Transverse colon (tissue), 4 donors: ENCODE measurements around the gene TACC2. TPM values are rescaled to one million over a fixed set of nuclear protein-coding genes. Genes with fewer than 3 reads are reported as not detected.
"Not testable (repeated sequence)": the region's sequence is repeated elsewhere in the genome, so short reads cannot be mapped to it uniquely, and the experiment has no call there.

Experiments
- DNase-seq: peaks from one replicate; pipeline ENCODE4 v3.0.0-alpha.2; 2019
- H3K27ac ChIP-seq, 4 donors: fragments of 200-600 bp; sonication (generic); 2 replicates each; pipeline ENCODE4 v1.5.1; 2016 to 2018; ENCODE audit warnings: inconsistent platforms in 4 of 4
- H3K27me3 ChIP-seq: fragments of 200-600 bp; sonication (generic); 2 replicates; pipeline ENCODE4 v1.5.1; 2017; ENCODE audit warnings: inconsistent platforms
- H3K36me3 ChIP-seq, 4 donors: fragments of 200-600 bp; sonication (generic); 2 replicates each; pipeline ENCODE4 v1.5.1; 2017 to 2019; ENCODE audit warnings: inconsistent platforms in 4 of 4
- H3K4me1 ChIP-seq, 4 donors: fragments of 200-600 bp; sonication (generic); 2 replicates each; pipeline ENCODE4 v1.5.1; 2017 to 2020; ENCODE audit warnings: inconsistent platforms in 4 of 4
- H3K4me3 ChIP-seq, 4 donors: fragments of 200-600 bp; sonication (generic); 1 replicate in 1 of 4; 2 replicates in 3 of 4; pipeline versions ENCODE4 v1.5.1 to v1.6.1; 2017 to 2019; ENCODE audit warnings: inconsistent platforms in 4 of 4
- H3K9me3 ChIP-seq, 2 donors: fragments of 200-600 bp; sonication (generic); 2 replicates each; pipeline ENCODE4 v1.5.1; 2017 to 2019; ENCODE audit warnings: inconsistent platforms in 2 of 2
- CTCF ChIP-seq, 5 experiments: fragments of 200-600 bp in 3 of 5; fragments of 450-650 bp in 2 of 5; sonication (generic) in 3 of 5; IDR thresholded peaks; 1 replicate in 2 of 5; 2 replicates in 3 of 5; pipeline ENCODE4 v1.5.1; 2016 to 2017; ENCODE audit warnings: antibody characterized with exemption in 5 of 5, inconsistent platforms in 3 of 5, mild to moderate bottlenecking in 2 of 5, moderate library complexity in 1 of 5
- EP300 ChIP-seq: sonication (generic); formaldehyde crosslinking; IDR thresholded peaks from one replicate; pipeline ENCODE4 v1.6.1; 2017; ENCODE audit warnings: antibody characterized with exemption, low read depth
- POLR2A ChIP-seq: fragments of 450-650 bp; IDR thresholded peaks from one replicate; pipeline ENCODE4 v1.6.1; 2016; ENCODE audit warnings: antibody characterized with exemption, mild to moderate bottlenecking, moderate library complexity
- POLR2AphosphoS5 ChIP-seq, 3 donors: sonication (generic); formaldehyde crosslinking; IDR thresholded peaks; one replicate each; pipeline ENCODE4 v1.6.1; 2016; ENCODE audit warnings: antibody characterized with exemption in 3 of 3
- WGBS, 2 donors: methylation state at CpG; one replicate each; pipeline ENCODE4 v1.1.5; 2018; ENCODE audit warnings: low coverage in 1 of 2; 5-methylcytosine and 5-hydroxymethylcytosine counted together
- in situ Hi-C, 4 donors: fragments of 200-750 bp; cut with MboI; loops; one replicate each; pipeline versions ENCODE4 v1.15.0 to v1.15.1; 2017; ENCODE audit warnings: low sequenced_read_pairs in 3 of 4, low pct_ligation_motif_present in 1 of 4, low pct_unique_long_range_greater_than_20kb in 1 of 4
- intact Hi-C: fragments of 100-400 bp; cut with DNase I; formaldehyde crosslinking; loops from one replicate; pipeline ENCODE4 v1.15.1; 2023; ENCODE audit warnings: low total_unique reads
- total RNA-seq, 4 donors: library from RNA; depleted of rRNA; stranded (reverse); fragments of >200 nt; gene quantifications; one replicate each; pipeline ENCODE4 v1.1.0, GENCODE V29; 2016

TACC2 gene
- total RNA-seq, 4 donors from 2014 or later, result 65.9 to 178 (median 101) TPM

GRCh38 chr10:121956111-121957061 is 32.6 kb upstream of the TACC2 start:
- H3K4me3 ChIP-seq, result no peak overlapping the region
- no peak for DNase-seq
- 82 to 85% methylated on average over 5 to 7 of the region's 7 CpGs for WGBS, 2 donors
- no peaks in the 10 kb centered on the region for H3K27me3 ChIP-seq
- no peaks in the 10 kb centered on the region for H3K9me3 ChIP-seq
- no peaks in the 10 kb centered on the region for H3K4me1 ChIP-seq
- in situ Hi-C loops (no loop called here), intact Hi-C loops (no loop called here)
- H3K27ac ChIP-seq, result no peak overlapping the region
- peaks cover 0 to 31% (median 10%) of the 10 kb centered on the region in 4 donors for H3K36me3 ChIP-seq
- no peak for TF ChIP-seq EP300
- no peak for TF ChIP-seq POLR2A
- no peak for TF ChIP-seq CTCF (IDR thresholded peaks at IDR 0.05)
- no peak for TF ChIP-seq POLR2AphosphoS5 (IDR thresholded peaks at IDR 0.05)

DNA sequence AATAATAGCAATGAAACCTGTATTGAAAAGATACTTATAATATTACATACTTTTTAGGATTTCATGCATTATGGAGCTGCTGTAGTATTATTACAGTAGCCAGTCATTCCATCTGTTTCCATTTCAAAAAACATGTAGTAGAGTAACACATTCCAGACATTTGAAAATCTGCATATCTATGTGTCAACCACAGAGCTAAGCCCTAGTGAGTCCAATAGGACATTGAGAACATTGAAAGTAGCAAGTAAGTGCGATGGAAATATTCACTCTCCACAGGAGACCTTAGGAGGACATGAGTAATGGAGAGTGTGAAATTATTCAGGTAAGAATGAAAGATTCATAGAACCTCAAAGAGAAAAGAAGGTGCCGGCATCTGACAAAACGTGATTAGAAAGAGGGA is 29.3 kb upstream of the TACC2 start:
- Histone ChIP-seq H3K27ac (no peak overlapping the region), H3K4me3 (no peak overlapping the region), H3K27me3 (no peaks in the 10 kb centered on the region), H3K4me1 (no peaks in the 10 kb centered on the region), H3K9me3 (no peaks in the 10 kb centered on the region), H3K36me3 (peaks cover 0 to 34% (median 11%) of the 10 kb centered on the region in 4 donors)
- no peak for DNase-seq
- TF ChIP-seq POLR2AphosphoS5 (IDR thresholded peaks at IDR 0.05) (no peak), POLR2A (no peak), CTCF (IDR thresholded peaks at IDR 0.05) (no peak), EP300 (no peak)
- intact Hi-C loops, result no loop called here
- WGBS, 2 donors, result 91 to 96% methylated on average over 3 of the region's 3 CpGs
- in situ Hi-C loops, result no loop called here

- Histone ChIP-seq H3K9me3 (no peaks in the 10 kb centered on the region), H3K4me1 (no peaks in the 10 kb centered on the region), H3K27ac (no peak overlapping the region), H3K27me3 (no peaks in the 10 kb centered on the region), H3K36me3 (peaks cover 0 to 34% (median 17%) of the 10 kb centered on the region in 4 donors), H3K4me3 (no peak overlapping the region)
- intact Hi-C loops, result no loop called here
- TF ChIP-seq POLR2A, result no peak
- no peak for TF ChIP-seq POLR2AphosphoS5 (IDR thresholded peaks at IDR 0.05)
- TF ChIP-seq CTCF (IDR thresholded peaks at IDR 0.05), result no peak
- TF ChIP-seq EP300, result no peak
- WGBS, 2 donors, result 92 to 97% methylated on average over 2 of the region's 2 CpGs
- in situ Hi-C loops, result no loop called here
- no peak for DNase-seq
These were observed 27.5 kb upstream of the TACC2 start for GRCh38 chr10:121961456-121961855.

- WGBS, 2 donors, result 74 to 77% methylated on average over 3 of the region's 3 CpGs
- H3K27ac ChIP-seq, result no peak overlapping the region
- in situ Hi-C loops (no loop called here), intact Hi-C loops (no loop called here)
- H3K36me3 ChIP-seq, result peaks cover 0 to 55% (median 24%) of the 10 kb centered on the region in 4 donors
- H3K27me3 ChIP-seq, result no peaks in the 10 kb centered on the region
- no peak overlapping the region for H3K4me3 ChIP-seq
- H3K4me1 ChIP-seq, result no peaks in the 10 kb centered on the region
- no peak for DNase-seq
- TF ChIP-seq POLR2AphosphoS5 (IDR thresholded peaks at IDR 0.05), result no peak
- no peak for TF ChIP-seq POLR2A
- no peaks in the 10 kb centered on the region for H3K9me3 ChIP-seq
These were observed 23.0 kb upstream of the TACC2 start for GRCh38 chr10:121965996-121966395.

- intact Hi-C loops, H3K4me3 ChIP-seq, H3K27me3 ChIP-seq, in situ Hi-C loops, H3K27ac ChIP-seq, H3K9me3 ChIP-seq, DNase-seq: not testable (repeated sequence)
- H3K36me3 ChIP-seq, result peaks cover 0 to 55% (median 21%) of the 10 kb centered on the region in 4 donors
- 95% methylated on average over 7 to 8 of the region's 8 CpGs for WGBS, 2 donors
- peaks cover 7 to 13% (median 11%) of the 10 kb centered on the region in 4 donors for H3K4me1 ChIP-seq
These were observed 19.9 kb upstream of the TACC2 start for GRCh38 chr10:121969086-121969485.
